NCI-H510A (cell line): ENCODE results near the gene ULBP1.
"Not testable (repeated sequence)": the region's sequence is repeated elsewhere in the genome, so short reads cannot be mapped to it uniquely, and the experiment has no call there.

Source experiments
- DNase-seq: peaks from one replicate; lab custom pipeline; 2025; lab: John Stamatoyannopoulos, UW

Gene ULBP1, protein sequence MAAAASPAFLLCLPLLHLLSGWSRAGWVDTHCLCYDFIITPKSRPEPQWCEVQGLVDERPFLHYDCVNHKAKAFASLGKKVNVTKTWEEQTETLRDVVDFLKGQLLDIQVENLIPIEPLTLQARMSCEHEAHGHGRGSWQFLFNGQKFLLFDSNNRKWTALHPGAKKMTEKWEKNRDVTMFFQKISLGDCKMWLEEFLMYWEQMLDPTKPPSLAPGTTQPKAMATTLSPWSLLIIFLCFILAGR

DNA sequence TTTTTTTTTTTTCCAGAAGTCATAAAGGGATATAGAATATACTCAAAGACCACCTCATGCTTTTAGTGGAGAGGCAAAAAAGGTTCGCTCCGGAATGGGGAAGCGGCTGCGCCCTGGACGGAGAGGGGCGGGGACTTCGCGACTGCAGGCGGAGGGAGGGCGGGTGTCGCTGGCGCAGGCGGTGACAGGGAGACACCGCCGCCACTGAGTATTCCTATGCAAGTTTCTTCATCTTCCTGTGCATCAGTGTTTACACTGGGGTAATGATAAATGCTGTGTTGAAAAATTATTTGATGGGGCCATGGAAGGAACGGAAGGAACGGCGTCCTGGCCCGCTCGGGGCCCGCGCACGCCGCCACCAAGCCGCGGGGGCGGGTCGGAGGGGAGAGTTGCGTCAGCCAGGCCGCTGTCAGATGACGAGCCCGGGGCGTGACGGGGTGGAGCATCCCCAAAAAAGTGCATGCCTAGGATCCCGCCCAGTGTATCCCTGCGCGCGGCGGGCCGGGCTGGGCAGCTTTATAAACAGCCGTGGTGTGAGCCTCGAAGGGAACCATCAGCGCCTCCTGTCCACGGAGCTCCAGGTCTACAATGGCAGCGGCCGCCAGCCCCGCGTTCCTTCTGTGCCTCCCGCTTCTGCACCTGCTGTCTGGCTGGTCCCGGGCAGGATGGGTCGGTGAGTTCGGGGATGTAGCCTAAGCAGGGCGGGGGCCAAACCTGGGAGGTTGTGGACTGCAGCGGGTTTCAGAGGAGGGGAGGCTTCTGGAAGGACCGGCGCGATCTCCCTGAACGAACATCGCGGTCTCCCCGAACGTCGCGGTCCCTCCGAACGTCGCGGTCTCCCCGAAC lies at the start of gene ULBP1:
Gene ULBP1, plus strand, starts transcription at position 482 of the 846 bp plus-strand sequence. Its CDS starts 107 bp downstream, at position 589.
- peak; percentile 68 for DNase-seq

DNA sequence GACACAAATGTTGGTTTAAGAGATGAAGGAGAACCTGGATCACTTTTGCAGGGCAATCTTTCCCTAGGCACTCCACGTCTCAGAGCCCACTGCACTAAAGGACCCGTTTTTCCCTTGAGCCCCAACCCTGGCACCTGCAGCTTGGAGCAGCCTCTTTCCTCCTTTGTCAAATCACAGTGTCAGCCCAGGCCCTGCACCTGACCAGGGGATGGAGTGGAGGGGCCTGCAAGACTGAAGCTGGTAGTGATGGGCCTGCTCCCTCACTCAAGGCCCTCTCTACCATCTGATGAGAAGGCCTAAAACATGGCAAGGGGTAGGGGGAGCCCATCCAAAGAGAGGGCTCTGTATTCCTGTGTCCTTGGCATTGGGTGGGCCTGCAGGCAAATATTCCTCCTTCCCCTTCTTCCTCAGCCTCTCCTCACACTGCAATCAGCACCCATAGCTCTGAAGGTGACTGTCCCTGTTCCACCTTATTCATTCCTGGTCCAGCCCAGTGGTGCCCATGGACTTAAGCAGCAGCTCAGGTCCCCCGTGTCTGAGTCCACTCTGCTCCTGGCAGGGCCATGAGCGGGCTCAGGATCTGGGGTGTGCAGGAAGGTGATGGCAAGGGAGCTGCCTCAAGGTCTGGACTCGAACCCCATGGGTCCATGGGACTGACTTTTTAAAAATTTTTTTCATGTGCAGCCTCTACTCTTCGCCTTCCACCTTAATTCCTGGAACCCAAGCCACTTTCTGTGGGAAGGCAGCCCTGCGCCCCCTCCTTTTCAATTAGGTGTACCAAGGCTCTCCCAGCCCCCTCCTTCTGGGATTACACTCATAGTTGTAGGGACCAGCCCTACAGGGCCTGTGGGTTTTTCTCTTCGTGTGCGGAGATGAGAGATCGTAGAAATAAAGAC lies 47.5 kb upstream of the ULBP1 start:
- DNase-seq = no peak

DNA sequence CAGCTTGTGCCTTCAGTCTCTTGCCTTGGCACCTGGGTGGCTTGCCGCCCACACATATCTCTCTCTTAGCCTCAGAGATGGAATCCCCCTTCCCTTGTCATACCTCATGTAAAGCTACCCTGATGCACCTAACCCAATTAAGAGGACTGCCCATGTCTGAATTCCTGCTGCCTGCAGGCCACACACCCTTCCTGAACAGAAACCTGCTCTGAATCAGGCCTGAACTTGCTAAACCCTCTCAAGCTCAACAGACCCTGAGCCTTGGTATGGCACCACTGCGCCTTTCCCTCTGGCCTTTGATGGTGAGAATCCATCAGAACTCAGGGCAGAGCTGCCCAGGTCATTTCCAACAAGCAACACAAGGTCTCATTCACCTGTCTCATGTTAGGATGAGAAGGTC lies 46.1 kb upstream of the ULBP1 start:
- DNase-seq = no peak

DNA sequence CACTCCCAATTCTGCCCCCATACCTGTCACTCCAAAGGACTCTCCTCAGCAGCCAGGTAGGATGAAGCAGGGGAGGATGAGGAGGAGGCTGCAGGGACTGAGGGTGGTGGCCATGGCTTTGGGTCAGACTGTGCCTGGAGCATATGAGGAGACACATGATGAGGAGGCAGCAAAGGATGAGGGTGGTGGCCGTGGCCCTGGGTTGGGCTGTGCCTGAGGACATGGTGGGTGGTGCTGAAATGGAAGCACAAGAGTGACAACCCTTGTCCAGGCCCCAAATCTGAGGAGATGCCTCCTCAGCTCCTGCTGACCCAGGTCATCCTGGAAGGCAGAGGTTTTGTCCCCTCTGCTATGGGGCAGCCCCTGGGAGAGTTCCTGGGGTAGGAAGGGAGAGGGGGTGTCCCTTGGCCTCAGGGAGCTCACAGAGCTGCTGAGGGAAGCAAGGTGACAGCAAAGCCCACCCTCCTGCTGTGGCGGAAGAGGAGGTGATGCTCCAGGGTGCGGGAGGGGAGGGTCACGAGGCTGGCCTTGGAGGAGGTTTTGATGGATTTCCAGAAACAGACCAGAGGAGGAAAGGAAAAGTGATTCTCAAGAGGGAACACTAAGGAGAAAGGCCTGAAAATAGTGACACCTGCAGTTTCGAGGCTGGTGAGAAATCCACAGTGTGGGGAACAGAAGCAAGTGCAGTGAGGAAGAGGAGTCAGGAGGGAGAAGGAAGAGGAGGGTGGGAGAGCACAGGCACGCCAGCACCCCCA lies 45.4 kb upstream of the ULBP1 start:
- no peak for DNase-seq

DNA sequence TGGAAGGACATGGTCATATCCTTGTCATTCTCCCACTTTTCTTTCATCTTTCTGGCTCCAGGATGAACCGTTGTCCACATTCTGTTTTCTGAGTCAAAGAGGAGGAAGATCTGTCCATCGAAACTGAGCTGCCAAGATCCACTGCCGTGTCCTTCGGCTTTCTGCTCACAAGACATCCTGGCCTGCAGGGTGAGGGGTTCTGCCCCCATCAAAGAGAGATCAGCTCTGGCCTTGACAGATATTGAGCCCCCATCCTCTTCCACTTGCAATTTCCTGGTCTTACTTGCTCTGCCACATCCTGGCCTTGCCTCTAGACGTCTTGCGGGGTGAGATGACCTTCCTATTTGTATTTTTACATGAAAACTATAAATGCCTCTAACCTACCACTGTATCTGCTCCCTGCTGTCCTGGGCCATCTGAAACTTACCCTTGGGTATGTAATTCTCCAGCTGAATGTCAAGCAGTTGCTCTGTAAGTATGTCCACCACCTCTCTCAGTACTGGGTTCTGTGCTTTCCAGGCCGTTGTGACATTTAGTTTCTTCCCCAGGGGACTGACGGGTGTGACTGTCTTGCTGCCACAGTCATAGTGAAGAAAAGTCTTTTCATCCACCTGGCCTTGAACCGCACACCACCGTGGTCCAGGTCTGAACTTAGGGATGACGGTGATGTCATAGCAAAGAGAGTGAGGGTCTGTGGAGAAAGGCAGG lies 44.5 kb upstream of the ULBP1 start:
- not testable (repeated sequence) for DNase-seq

DNA sequence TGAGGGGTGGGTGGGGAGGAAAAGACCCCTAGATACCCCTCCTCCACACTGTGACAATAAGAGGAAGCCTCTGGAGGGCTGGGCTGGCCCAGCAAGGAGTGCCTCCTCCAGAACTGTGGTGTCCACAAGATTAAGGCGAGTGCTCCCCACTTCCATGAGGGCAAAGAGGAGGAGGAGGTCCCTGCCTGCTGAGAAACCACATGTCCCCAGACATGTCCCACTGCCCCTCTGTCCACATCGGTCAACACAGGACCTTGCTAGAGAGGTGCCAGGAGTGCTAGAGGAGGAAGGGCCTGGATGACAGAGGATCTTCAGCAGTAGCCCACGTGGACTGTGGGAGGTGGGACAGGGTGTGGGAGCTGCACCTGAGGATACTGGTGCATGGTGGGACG lies 43.9 kb upstream of the ULBP1 start:
- no peak for DNase-seq

DNA sequence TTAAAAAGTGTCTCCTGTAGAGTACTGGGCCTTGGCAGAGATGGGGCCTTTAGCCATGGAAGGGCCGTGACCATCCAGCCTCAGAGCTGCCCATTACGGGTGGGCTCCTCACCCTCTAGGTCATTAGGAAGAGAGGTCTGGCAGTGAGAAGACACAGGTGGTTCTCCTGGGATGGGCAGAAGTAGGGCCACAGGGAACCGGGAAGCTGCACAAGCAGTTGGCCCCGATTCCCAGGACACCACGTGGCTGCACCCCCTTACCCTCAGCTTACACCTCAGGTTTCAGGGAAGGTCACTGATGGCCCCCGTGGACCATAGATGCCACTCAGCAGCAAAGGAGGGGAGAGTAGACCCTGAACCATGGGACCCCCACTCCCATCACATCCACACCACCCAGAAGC lies 42.4 kb upstream of the ULBP1 start:
- DNase-seq = no peak

DNA sequence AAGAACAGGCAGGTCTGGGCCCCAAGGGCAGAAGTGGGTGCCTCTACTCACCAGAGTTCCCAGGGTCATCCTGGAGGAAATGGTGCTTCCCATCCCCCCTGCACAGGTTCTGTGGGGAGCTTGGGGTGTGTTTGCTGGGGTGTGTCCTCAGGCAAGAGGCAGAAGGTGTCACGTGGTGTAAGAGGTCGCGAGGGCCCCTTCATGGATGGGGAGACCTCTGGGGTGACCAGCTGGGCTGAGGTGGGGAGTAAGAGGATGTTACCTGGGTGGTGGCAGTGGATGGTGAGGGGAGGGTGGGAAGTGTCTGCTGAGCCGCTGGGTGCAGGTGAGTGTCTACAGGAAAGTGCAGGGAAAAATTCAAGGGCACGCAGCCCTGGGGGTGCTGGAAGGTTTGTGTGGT lies 41.7 kb upstream of the ULBP1 start:
- DNase-seq = not testable (repeated sequence)

DNA sequence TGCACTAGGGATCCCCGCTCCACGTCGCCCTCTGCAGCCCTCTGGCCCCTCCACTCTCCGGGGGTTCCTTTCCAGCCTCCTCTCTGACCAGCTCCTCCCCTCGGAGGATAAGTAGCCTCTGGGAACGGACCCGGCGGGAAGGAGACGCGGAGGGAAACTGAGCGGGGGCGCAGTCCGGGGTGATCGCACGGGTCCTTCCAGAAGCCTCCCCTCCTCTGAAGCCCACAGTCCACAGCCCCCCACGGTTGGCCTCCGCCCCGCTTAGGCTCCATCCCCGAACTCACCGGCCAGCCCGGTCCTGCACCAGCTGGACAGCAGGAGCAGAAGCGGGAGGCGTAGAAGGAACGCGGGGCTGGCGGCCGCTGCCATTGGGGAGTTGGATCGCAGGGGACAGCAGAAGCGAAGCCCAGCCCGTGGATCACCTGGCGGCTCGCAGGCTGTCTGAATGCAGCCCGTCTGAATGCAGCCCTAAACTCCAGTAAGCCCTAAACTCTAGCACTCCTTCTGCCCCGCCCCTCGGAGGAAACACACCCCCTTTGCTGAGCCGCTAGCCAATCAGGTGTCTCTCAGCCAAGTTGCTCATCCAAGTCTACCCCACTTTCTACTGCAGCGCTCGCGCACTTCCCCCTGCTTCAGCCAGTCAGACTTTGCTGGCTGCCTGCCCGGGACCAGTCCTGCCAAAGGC lies 41.0 kb upstream of the ULBP1 start, which contains the start of gene RAET1G:
Gene RAET1G, minus strand, starts transcription at position 480 of the 685 bp plus-strand sequence. Its CDS starts 111 bp downstream, at position 369.
- peak; percentile 38 for DNase-seq

DNA sequence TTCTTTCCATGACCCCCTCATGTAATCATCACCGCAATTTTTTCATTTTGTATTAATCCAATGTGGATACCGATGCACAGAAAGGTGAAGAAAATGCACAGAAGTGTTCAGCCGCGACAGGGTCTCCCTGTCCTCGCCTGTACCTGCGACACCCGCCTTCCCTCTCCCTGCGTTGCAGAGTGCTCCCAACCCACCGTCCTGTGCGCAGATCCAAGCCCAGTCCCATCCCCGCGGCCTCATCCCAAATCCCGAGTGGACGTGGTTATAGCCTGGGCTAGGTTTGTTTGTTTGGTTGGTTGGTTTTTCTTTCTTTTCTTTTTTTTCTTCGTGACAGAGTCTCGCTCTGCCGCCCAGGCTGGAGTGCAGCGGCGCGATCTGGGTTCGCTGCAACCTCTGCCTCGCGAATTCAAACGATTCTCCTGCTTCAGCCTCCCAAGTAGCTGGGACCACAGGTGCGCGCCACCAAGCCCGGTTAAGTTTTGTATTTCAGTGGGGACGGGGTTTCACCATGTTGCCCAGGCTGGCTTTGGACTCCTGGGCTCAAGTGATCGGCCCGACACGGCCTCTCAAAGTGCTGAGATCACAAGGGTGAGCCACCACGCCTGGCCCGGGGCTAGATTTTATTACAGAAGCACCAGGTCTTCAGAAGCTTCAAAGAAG lies 40.3 kb upstream of the ULBP1 start:
- no peak for DNase-seq

DNA sequence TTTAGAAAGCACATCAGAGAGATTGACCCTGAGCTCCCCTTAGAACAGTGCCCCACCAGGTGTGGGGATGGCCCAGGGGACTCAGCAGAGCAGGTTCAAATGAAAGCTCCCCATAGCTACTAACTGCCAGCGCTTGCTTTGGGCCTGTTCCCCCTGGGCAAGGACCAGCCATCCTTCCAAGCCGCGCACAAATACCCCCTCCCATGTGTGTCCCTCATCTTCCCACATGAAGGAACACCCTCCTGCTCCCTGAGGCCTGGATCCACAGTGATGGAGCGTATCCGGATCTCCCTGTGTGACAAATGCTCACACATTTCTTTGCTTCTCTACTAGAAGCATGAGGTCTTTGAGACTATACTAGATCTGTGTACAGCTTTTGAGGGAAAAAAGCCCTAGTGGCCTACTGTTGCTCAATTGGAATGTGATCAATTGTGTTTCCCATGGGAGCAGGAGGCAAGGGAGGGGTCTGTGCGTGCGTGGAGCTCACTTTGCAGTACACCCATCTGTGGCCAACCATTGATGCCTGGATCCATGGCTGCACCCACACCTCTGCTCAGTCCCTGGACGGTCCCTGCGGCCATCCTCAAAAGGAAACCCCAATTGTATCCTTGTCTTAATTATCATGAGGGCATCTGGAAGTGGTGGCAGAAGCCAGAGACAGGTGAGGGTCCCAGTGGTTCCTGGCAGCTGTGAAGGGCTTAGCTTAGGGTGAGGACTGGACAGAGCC lies 39.4 kb upstream of the ULBP1 start:
- no peak for DNase-seq

DNA sequence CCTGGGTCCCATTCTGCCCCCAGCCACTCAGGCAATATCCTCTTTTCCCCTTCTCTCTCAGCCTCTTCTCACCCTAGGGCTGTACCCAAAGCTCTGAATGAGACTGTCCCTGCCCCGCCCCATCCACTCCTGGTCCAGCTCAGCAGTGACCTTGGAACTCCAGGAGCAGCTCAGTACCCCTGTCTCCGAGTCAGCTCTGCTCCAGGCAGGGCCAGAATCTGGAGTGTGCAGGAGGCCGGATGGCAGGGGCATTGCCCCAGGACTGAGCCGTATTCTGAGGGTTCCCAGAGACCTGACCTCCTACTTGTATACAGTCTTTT lies 38.9 kb upstream of the ULBP1 start:
- DNase-seq = no peak

DNA sequence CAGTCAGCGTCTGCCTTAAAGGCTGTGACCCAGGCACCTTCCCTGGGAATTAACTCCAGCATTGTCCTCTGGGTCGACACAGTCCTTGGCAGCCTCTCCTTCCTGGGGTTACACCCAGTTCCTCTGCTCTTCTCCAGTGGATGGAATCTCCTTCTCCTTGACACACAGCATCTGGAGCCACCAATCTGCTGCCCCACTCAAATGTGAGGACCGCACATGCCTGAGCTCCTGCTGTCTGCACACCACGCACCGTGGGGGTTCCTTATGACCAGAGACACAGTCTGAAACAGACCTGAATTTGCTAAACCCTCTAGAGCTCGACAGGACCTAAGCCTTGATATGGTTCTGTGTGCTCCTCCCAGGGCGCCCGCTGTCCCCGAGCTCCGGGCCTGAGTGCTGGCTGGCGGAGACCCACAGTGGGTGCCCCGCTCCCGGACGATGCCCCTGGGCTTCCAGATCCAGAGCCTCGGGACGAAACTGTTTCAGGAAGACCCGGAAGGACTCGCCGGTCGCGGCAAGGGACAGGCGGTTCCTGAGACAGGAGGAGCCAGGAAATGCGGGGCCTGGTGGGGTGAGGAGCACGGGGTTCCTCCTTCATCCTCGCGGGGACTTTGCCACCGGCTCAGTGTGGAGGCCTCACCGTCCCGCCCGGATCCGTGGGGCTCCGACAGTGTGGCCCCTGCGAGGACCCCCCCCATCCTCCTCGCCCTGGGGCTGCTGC lies 38.3 kb upstream of the ULBP1 start:
- DNase-seq = no peak

DNA sequence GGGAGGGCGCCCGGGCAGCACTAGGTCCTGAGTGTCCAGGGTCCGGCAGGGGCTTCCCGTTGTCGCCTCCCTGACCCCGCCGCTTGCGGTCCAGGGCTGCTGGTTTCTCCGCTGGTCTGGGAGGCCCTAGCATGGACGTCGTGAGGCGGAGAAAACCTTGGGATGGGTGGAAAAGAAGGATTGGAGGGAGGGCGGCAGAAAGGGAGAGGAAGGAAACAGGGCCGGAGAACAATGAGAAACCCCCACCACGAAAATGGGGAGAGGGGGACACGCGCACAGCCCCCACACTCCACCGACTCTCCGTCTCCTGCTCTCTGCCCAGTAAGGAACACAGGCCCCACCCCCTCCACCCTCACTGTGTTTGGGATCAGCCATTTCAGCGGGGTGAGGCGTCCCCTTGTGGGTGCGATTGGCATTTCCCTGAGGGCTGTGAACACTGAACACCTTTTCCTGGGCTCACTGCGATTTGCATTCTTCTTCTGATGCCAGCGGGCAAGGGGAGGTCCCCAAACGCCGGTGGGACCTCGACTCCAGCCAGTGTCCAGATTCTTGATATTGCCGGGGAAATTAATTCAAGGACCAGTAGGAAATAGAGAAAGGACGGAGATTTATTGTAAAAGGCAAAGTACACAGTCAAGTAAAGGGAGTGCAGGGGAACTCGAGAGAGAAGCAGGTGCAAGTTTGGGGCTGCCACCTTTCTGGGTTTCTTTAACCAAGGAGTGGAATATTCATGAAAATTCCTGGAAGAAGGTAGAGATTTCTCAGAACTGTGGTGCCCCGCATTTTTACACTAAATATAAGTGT lies 37.6 kb upstream of the ULBP1 start:
- DNase-seq = peak; percentile 55

DNA sequence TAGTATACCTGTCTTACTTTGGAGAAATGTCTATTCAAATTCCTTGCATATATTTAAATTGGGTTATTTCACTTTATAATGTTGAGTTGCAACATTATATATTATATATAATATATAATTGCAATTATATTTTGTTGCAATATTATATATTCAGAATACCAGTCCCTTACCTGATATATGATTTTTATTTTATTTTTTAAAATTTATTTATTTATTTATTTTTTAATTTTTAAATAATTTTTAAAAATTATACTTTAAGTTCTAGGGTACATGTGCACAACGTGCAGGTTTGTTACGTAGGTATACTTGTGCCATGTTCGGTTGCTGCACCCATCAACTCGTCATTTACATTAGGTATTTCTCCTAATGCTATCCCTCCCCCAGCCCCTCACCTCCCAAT lies 36.7 kb upstream of the ULBP1 start:
- DNase-seq = not testable (repeated sequence)

DNA sequence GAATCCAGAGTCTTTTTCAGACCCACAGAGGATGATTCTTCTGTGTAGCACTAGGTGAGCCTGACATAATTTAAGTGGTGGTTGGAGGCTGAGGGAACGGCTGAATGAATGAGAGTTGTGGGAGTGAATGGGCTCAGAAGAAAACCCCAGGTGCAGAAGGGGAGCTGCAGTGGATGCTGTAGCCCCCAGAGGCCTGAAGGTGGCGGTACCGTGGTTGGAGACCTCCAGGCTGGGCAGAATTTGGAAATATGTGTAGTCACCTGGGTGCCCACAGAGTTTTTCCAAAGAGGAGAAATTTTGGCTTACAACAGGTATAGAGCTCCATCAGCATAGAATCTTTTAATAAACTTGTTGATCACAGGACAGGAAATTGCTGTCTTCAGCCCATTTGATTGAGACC lies 34.3 kb upstream of the ULBP1 start:
- DNase-seq = no peak

DNA sequence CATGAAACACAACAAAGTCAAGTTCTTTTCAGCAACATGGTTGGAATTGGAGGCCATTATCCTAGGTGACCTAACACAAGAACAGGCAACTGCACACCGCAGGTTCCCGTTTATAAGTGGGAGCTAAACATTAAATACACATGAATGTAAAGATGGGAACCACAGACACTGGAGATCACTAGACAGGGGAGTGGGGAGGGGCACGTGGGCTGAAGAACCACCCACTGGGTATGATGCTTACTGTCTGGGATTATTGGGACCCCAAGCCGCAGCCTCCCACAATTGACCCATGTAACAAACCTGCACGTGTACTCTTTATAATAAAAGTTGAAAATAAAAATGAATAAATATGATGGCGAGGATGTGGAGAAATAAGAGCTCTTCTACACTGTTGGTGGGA lies 32.2 kb upstream of the ULBP1 start:
- no peak for DNase-seq

DNA sequence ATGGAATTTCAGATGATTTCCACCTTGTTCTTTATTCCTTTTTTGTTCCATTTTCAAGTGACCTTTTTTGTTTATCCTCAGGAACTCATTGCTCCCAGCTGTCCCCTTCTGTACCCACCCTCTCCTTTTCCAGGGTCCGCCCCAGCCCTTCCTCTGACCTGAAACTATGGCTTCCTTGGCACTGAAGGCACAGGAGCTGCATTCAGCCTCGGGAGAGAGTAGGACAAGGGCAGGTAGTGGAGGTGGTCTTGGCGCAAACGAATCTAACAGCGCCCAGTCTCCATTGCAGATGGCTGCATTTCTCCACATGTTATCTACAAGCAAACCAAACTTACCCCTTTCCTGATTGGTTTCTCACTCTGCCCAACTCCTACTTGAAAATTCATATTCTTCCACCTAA lies 30.7 kb upstream of the ULBP1 start:
- DNase-seq = no peak
